SU-DHL-6 (cell line): ENCODE results near the gene SMPDL3A.

Experiments used
- H2AFZ ChIP-seq: fragments of 200-600 bp; sonication (generic); 2 replicates; pipeline ENCODE4 v1.6.1; 2014; ENCODE audit warnings: low read depth, mild to moderate bottlenecking, moderate library complexity, mixed read lengths, antibody characterized with exemption, low read length; ENCODE audit not compliant: severe bottlenecking
- H3F3A ChIP-seq: fragments of 200-600 bp; shearing (Covaris generic); 2 replicates; pipeline ENCODE4 v1.6.0; 2016; ENCODE audit warnings: antibody characterized with exemption, mild to moderate bottlenecking; ENCODE audit not compliant: insufficient read depth
- H3K27ac ChIP-seq: fragments of 200-600 bp; sonication (generic); 2 replicates; pipeline ENCODE4 v1.5.1; 2016; ENCODE audit warnings: low read depth, mild to moderate bottlenecking, low read length, moderate library complexity, mixed read lengths
- H3K27me3 ChIP-seq: fragments of 200-600 bp; sonication (generic), shearing (Covaris generic); 2 replicates; pipeline ENCODE4 v1.6.0; 2014; ENCODE audit warnings: mild to moderate bottlenecking, low read length
- H3K36me3 ChIP-seq: fragments of 200-600 bp; sonication (generic); 2 replicates; pipeline ENCODE4 v1.6.1; 2014; ENCODE audit warnings: mild to moderate bottlenecking, low read length, mixed read lengths
- H3K4me2 ChIP-seq: fragments of 300-600, 200-600 bp; shearing (Covaris generic), sonication (generic); 2 replicates; pipeline ENCODE4 v1.6.0; 2014; ENCODE audit warnings: low read length, low read depth, mild to moderate bottlenecking; ENCODE audit not compliant: poor library complexity, severe bottlenecking
- H3K4me3 ChIP-seq: fragments of 200-600 bp; sonication (generic); 2 replicates; pipeline ENCODE4 v1.5.1; 2014; ENCODE audit warnings: antibody characterized with exemption, low read length, mild to moderate bottlenecking, mixed read lengths; ENCODE audit not compliant: insufficient read depth, poor library complexity, severe bottlenecking
- H3K79me2 ChIP-seq: fragments of 200-600 bp; sonication (generic); 2 replicates; pipeline ENCODE4 v1.6.1; 2014; ENCODE audit warnings: mild to moderate bottlenecking, low read length, moderate library complexity; ENCODE audit not compliant: insufficient read depth
- H3K9ac ChIP-seq: fragments of 200-600 bp; sonication (generic); 2 replicates; pipeline ENCODE4 v1.7.0; 2014; ENCODE audit warnings: mild to moderate bottlenecking, low read length
- H3K9me2 ChIP-seq: fragments of 200-600 bp; sonication (generic); replicated peaks from 2 replicates; pipeline ENCODE4 v1.6.1; 2014; ENCODE audit warnings: low read length; ENCODE audit not compliant: insufficient read depth
- H3K9me3 ChIP-seq: fragments of 200-600 bp; sonication (generic); 2 replicates; pipeline ENCODE4 v1.6.1; 2014; ENCODE audit warnings: low read length, mixed read lengths; ENCODE audit not compliant: insufficient read depth
- H4K20me1 ChIP-seq: fragments of 200-600 bp; sonication (generic); 2 replicates; pipeline ENCODE4 v1.6.1; 2014; ENCODE audit warnings: low read depth, mild to moderate bottlenecking, antibody characterized with exemption, low read length, moderate library complexity, mixed read lengths
- EZH2phosphoT487 ChIP-seq: fragments of 200-600 bp; sonication (generic), shearing (Covaris generic); conservative IDR thresholded peaks from 2 replicates; pipeline ENCODE4 v1.6.1; 2018; ENCODE audit warnings: mild to moderate bottlenecking, antibody characterized with exemption, low read length, moderate library complexity, mixed read lengths
- TF ChIP-seq, protein P1 (sequence below): fragments of 200-600 bp; sonication (generic); IDR thresholded peaks from one replicate; pipeline ENCODE4 v1.5.1; 2017; ENCODE audit warnings: antibody characterized with exemption, mild to moderate bottlenecking, low read length, moderate library complexity; ENCODE audit not compliant: insufficient read depth, poor library complexity, severe bottlenecking

SMPDL3A gene

DNA sequence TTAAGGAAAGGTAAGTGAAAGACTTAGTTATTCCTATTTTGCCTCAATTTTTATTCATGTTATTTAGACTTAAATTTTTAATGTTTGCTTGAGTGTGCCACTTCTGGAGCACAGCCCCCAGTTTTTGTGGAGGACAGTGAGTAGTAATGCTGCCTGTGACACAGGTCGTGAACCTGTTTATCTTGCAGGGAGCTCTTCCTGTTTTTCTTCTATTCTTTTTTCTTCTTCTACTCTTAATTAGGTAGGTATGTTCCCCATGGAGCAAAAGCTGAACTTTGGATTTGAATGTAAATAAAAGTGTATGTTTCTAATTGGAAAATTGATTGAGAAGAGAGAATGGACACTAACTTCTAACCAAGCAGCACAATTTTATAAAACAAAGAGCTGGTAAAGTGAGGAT is 12.3 kb downstream of the SMPDL3A start:
- H3K36me3 ChIP-seq = no peaks in the 10 kb centered on the region
- no peaks in the 10 kb centered on the region for H3F3A ChIP-seq
- H3K4me3 ChIP-seq = no peak overlapping the region
- no peak overlapping the region for H3K9ac ChIP-seq
- TF ChIP-seq, protein P1, sequence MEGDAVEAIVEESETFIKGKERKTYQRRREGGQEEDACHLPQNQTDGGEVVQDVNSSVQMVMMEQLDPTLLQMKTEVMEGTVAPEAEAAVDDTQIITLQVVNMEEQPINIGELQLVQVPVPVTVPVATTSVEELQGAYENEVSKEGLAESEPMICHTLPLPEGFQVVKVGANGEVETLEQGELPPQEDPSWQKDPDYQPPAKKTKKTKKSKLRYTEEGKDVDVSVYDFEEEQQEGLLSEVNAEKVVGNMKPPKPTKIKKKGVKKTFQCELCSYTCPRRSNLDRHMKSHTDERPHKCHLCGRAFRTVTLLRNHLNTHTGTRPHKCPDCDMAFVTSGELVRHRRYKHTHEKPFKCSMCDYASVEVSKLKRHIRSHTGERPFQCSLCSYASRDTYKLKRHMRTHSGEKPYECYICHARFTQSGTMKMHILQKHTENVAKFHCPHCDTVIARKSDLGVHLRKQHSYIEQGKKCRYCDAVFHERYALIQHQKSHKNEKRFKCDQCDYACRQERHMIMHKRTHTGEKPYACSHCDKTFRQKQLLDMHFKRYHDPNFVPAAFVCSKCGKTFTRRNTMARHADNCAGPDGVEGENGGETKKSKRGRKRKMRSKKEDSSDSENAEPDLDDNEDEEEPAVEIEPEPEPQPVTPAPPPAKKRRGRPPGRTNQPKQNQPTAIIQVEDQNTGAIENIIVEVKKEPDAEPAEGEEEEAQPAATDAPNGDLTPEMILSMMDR = no peak
- no peak for TF ChIP-seq EZH2phosphoT487
- H2AFZ ChIP-seq = no peak overlapping the region
- no peaks in the 10 kb centered on the region for H3K27me3 ChIP-seq
- H3K79me2 ChIP-seq = no peaks in the 10 kb centered on the region
- H4K20me1 ChIP-seq = no peaks in the 10 kb centered on the region
- H3K27ac ChIP-seq = no peak overlapping the region
- H3K9me3 ChIP-seq = no peaks in the 10 kb centered on the region
- no peaks in the 10 kb centered on the region for H3K9me2 ChIP-seq
- no peak overlapping the region for H3K4me2 ChIP-seq

- no peaks in the 10 kb centered on the region for H3K9me3 ChIP-seq
- no peak overlapping the region for H2AFZ ChIP-seq
- no peak for TF ChIP-seq EZH2phosphoT487
- TF ChIP-seq, protein P1 = no peak
- H3K9ac ChIP-seq = no peak overlapping the region
- no peaks in the 10 kb centered on the region for H3K79me2 ChIP-seq
- no peaks in the 10 kb centered on the region for H3K9me2 ChIP-seq
- no peak overlapping the region for H3K4me2 ChIP-seq
- H3K4me3 ChIP-seq = no peak overlapping the region
- no peaks in the 10 kb centered on the region for H3F3A ChIP-seq
- no peaks in the 10 kb centered on the region for H3K27me3 ChIP-seq
- no peaks in the 10 kb centered on the region for H3K36me3 ChIP-seq
- H4K20me1 ChIP-seq = no peaks in the 10 kb centered on the region
- no peak overlapping the region for H3K27ac ChIP-seq
These were observed 14.2 kb downstream of the SMPDL3A start for GRCh38 chr6:122803171-122803661.

DNA sequence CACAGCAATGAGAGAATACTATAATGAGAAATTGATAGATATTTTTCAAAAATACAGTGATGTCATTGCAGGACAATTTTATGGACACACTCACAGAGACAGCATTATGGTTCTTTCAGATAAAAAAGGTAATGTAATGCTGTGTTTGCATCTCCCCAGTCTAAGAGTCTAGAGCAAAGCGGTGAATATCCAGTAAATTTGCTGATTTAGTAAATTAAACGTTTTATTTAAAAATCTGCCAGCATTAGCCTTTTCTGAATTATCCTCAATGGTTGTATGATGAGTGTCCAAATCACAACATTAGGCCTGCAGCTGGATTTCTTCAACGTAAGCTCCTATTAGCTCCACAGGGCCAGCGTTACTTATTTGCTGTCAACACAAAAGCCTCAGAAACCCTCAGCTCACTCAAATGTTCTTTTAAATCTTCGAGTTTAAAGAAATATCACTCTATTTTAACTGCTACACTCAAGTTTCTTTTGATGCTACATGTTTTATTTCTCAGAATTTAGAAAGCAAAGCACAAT is 16.0 kb downstream of the SMPDL3A start:
- no peaks in the 10 kb centered on the region for H3F3A ChIP-seq
- no peaks in the 10 kb centered on the region for H4K20me1 ChIP-seq
- H3K36me3 ChIP-seq = no peaks in the 10 kb centered on the region
- H3K9ac ChIP-seq = no peak overlapping the region
- H3K27me3 ChIP-seq = no peaks in the 10 kb centered on the region
- H3K4me2 ChIP-seq = no peak overlapping the region
- no peak overlapping the region for H2AFZ ChIP-seq
- H3K9me2 ChIP-seq = no peaks in the 10 kb centered on the region
- no peak overlapping the region for H3K4me3 ChIP-seq
- no peak overlapping the region for H3K27ac ChIP-seq
- no peaks in the 10 kb centered on the region for H3K9me3 ChIP-seq
- TF ChIP-seq, protein P1 = no peak
- no peak for TF ChIP-seq EZH2phosphoT487
- H3K79me2 ChIP-seq = no peaks in the 10 kb centered on the region
